Heart left ventricle (tissue), 13 donors: ENCODE data around the gene EPB41.

Experiments used
- CTCF ChIP-seq, 12 donors: fragments of 200-600 bp; sonication (generic) in 4 of 12; IDR thresholded peaks; one replicate each; pipeline versions ENCODE4 v1.5.0 to v1.8.0; 2018 to 2022; ENCODE audit warnings: antibody characterized with exemption in 12 of 12, mild to moderate bottlenecking in 5 of 12
- POLR2A ChIP-seq, 2 donors: fragments of 450-650 bp; IDR thresholded peaks; one replicate each; pipeline ENCODE4 v1.6.1; 2017; ENCODE audit warnings: antibody characterized with exemption in 2 of 2, mild to moderate bottlenecking in 2 of 2, moderate library complexity in 2 of 2
- donor health status: ischemic (EF 13 %, LVEDD 7.1; RV severe dilation, severe dysfunction).
- donor health status: DM: no; HTN: yes; CAD: no.
- donor health status: DM: no; HTN: no; CAD: no.
- donor health status: ischemic (EF 25% LVEDD 6.9; RV normal size, moderate dysfunction).
- donor health status: ischemic (EF 25% LVEDD 5.7; RV mildly dilated, moderate dysfunction).
- donor health status: ischemic (EF 35%, LVEDD 5.7; RV mildly dilated, moderate dysfunction).
- donor health status: nonischemic (EF 11% LVEDD 7.7; RV severe dilation, severe dysfunction).
- donor health status: DM: yes; HTN: yes; CAD: no.
- donor health status: PGD.
- donor health status: ischemic (EF 29% LVEDD 5.4; RV normal size, mild dysfunction).
- donor health status: nonischemic (EF 23%, LVEDD 6.1; RV moderate dilation, normal function).

- TF ChIP-seq CTCF (IDR thresholded peaks at IDR 0.05) (no peak), POLR2A (IDR thresholded peaks at IDR 0.05) (no peak)
Observed at GRCh38 chr1:29114654-29115053, 200.3 kb downstream of the EPB41 start.
